HG02798 (cell line): Measurements from ENCODE around the gene SYNE2.
"Not testable (repeated sequence)": the region's sequence is repeated elsewhere in the genome, so short reads cannot be mapped to it uniquely, and the experiment has no call there.

Experiments
- ATAC-seq: cut with Tn5 transposase; IDR thresholded peaks from one replicate; pipeline ENCODE4 v1.9.1; 2021; ENCODE audit warnings: mild to moderate bottlenecking; ENCODE audit not compliant: unreplicated experiment, poor library complexity

Gene SYNE2

GRCh38 chr14:63852817-63853731, at the start of gene SYNE2:
Gene SYNE2, plus strand, starts transcription at chr14:63853004. Its CDS starts 56,145 bp downstream, at chr14:63909149.
- peak; percentile 87 for ATAC-seq

GRCh38 chr14:63803221-63803791, 49.5 kb upstream of the SYNE2 start:
- ATAC-seq = not testable (repeated sequence)

- not testable (repeated sequence) for ATAC-seq
Observed at GRCh38 chr14:63806064-63806463, 46.7 kb upstream of the SYNE2 start.

GRCh38 chr14:63811692-63812091, 41.1 kb upstream of the SYNE2 start:
- ATAC-seq = not testable (repeated sequence)

- no peak for ATAC-seq
Observed at GRCh38 chr14:63833728-63834127, 19.1 kb upstream of the SYNE2 start.

- no peak for ATAC-seq
Observed at GRCh38 chr14:63840981-63841380, 11.8 kb upstream of the SYNE2 start.

GRCh38 chr14:63843796-63844195, 9.0 kb upstream of the SYNE2 start:
- no peak for ATAC-seq

- no peak for ATAC-seq
Observed at GRCh38 chr14:63848890-63849289, 3.9 kb upstream of the SYNE2 start.

- no peak for ATAC-seq
Observed at GRCh38 chr14:63852271-63852816, 460 bp upstream of the SYNE2 start.

- ATAC-seq = peak; percentile 32
Observed at GRCh38 chr14:63853831-63854293, 1.1 kb downstream of the SYNE2 start.

GRCh38 chr14:63854330-63854729, 1.5 kb downstream of the SYNE2 start:
- no peak for ATAC-seq

GRCh38 chr14:63855281-63855680, 2.5 kb downstream of the SYNE2 start:
- no peak for ATAC-seq

GRCh38 chr14:63857466-63858030, 4.7 kb downstream of the SYNE2 start:
- ATAC-seq = no peak

GRCh38 chr14:63860146-63860545, 7.3 kb downstream of the SYNE2 start:
- no peak for ATAC-seq

- no peak for ATAC-seq
Observed at GRCh38 chr14:63862163-63862562, 9.4 kb downstream of the SYNE2 start.

GRCh38 chr14:63863004-63863403, 10.2 kb downstream of the SYNE2 start:
- no peak for ATAC-seq

- peak; percentile 37 for ATAC-seq
Observed at GRCh38 chr14:63864775-63865174, 12.0 kb downstream of the SYNE2 start.

GRCh38 chr14:63867933-63868921, 15.4 kb downstream of the SYNE2 start:
- ATAC-seq = peak; percentile 28

- peak; percentile 44 for ATAC-seq
Observed at GRCh38 chr14:63869940-63870752, 17.3 kb downstream of the SYNE2 start.
